GM12878 (cell line): ENCODE measurements around the gene LYZL1. TPM values are rescaled to one million over a fixed set of nuclear protein-coding genes. Genes with fewer than 3 reads are reported as not detected.

Experiments used
- ATAC-seq: fragments of 200-7000 bp; cut with Tn5 transposase; 3 replicates; pipeline ENCODE4 v1.9.1; 2020; ENCODE audit warnings: mild to moderate bottlenecking, moderate library complexity
- BruUV-seq: library from RNA; stranded (reverse); fragments of 400-500 nt; replicated peaks from 2 replicates; lab custom pipeline; 2021; lab: Mats Ljungman, UMichigan
- CTCF ChIA-PET: fragments of 300-600 bp; sonication (Branson Sonifier 250); formaldehyde crosslinking; extraction: SDS; loops from one replicate; lab custom pipeline; 2021; ENCODE audit warnings: inconsistent platforms; lab: Yijun Ruan, JAX
- POLR2A ChIA-PET: fragments of 350-600 bp; formaldehyde crosslinking; extraction: SDS; loops from one replicate; lab custom pipeline; 2021; ENCODE audit warnings: inconsistent platforms; lab: Charles Lee
- RAD21 ChIA-PET: fragments of 300-600 bp; sonication (Branson Sonifier 250); formaldehyde crosslinking; loops from one replicate; lab custom pipeline; 2023; ENCODE audit warnings: antibody characterized with exemption; ENCODE audit not compliant: unreplicated experiment; lab: Charles Lee
- SMC1A ChIA-PET: fragments of 300-600 bp; sonication (Branson Sonifier 250); formaldehyde crosslinking; loops from one replicate; lab custom pipeline; 2023; ENCODE audit not compliant: unreplicated experiment, uncharacterized antibody; lab: Charles Lee
- DNase-seq: peaks from one replicate; pipeline ENCODE4 v3.0.0-alpha.2; 2011; ENCODE audit warnings: low read depth, low spot score
- FAIRE-seq: peaks from 3 replicates; lab custom pipeline; 2011; peaks lifted over from hg19 to GRCh38; lab: Jason Lieb, UNC
- H2AFZ ChIP-seq: 2 replicates; pipeline ENCODE4 v1.6.0; 2011; ENCODE audit warnings: low read depth, low read length, control low read depth; ENCODE audit not compliant: control insufficient read depth
- H3K27ac ChIP-seq: 2 replicates; pipeline ENCODE4 v1.5.1; 2011; ENCODE audit warnings: control low read depth; ENCODE audit not compliant: control insufficient read depth, insufficient read depth
- H3K27me3 ChIP-seq, 2 experiments: replicated peaks in 1 of 2; 2 replicates each; pipeline versions ENCODE4 v1.6.0 to v1.6.1; 2011; ENCODE audit warnings: low read length in 1 of 2; ENCODE audit not compliant: control insufficient read depth in 2 of 2, insufficient read depth in 2 of 2
- H3K36me3 ChIP-seq, 2 experiments: 2 replicates each; pipeline ENCODE4 v1.5.1; 2011; ENCODE audit warnings: low read length in 1 of 2; ENCODE audit not compliant: control insufficient read depth in 2 of 2, insufficient read depth in 2 of 2
- H3K4me1 ChIP-seq: 2 replicates; pipeline ENCODE4 v1.6.1; 2011; ENCODE audit warnings: mild to moderate bottlenecking, low read length, moderate library complexity, mixed read lengths; ENCODE audit not compliant: control insufficient read depth, insufficient read depth
- H3K4me2 ChIP-seq: 2 replicates; pipeline ENCODE4 v1.6.0; 2011; ENCODE audit warnings: control low read depth; ENCODE audit not compliant: control insufficient read depth, insufficient read depth
- H3K4me3 ChIP-seq: fragments of 200-600 bp; sonication (generic); 2 replicates; pipeline ENCODE4 v1.5.1; 2016
- H3K79me2 ChIP-seq: 2 replicates; pipeline ENCODE4 v1.6.0; 2011; ENCODE audit warnings: low read length; ENCODE audit not compliant: control insufficient read depth, insufficient read depth
- H3K9ac ChIP-seq: 2 replicates; pipeline ENCODE4 v1.8.0; 2011; ENCODE audit warnings: low read length, control low read depth, mixed read lengths; ENCODE audit not compliant: control insufficient read depth, insufficient read depth
- H3K9me3 ChIP-seq: replicated peaks from 3 replicates; pipeline ENCODE4 v1.5.1; 2011; ENCODE audit warnings: mild to moderate bottlenecking, low read length; ENCODE audit not compliant: control insufficient read depth, insufficient read depth
- H4K20me1 ChIP-seq: 2 replicates; pipeline ENCODE4 v1.6.0; 2011; ENCODE audit not compliant: control insufficient read depth, insufficient read depth
- BACH1 ChIP-seq: fragments of 450-650 bp; IDR thresholded peaks from 2 replicates; pipeline ENCODE4 v1.6.1; 2017; ENCODE audit warnings: mild to moderate bottlenecking, borderline replicate concordance
- BCL11A ChIP-seq: IDR thresholded peaks from 2 replicates; pipeline ENCODE4 v1.6.1; 2011; ENCODE audit warnings: low read depth, low read length
- CHD1 ChIP-seq: IDR thresholded peaks from 2 replicates; pipeline ENCODE4 v1.6.1; 2012; ENCODE audit warnings: low read depth, low read length, improper control_type of control experiment
- ESRRA ChIP-seq: IDR thresholded peaks from 2 replicates; pipeline ENCODE4 v1.6.1; 2012; ENCODE audit warnings: mild to moderate bottlenecking, low read length, improper control_type of control experiment
- LARP7 ChIP-seq: fragments of 450-650 bp; IDR thresholded peaks from 2 replicates; pipeline ENCODE4 v1.6.1; 2017; ENCODE audit warnings: mild to moderate bottlenecking
- MTA2 ChIP-seq: fragments of 450-650 bp; IDR thresholded peaks from 2 replicates; pipeline ENCODE4 v1.6.1; 2016; ENCODE audit warnings: low read depth, mild to moderate bottlenecking, moderate library complexity
- RUNX3 ChIP-seq: IDR thresholded peaks from 2 replicates; pipeline ENCODE4 v1.6.1; 2012; ENCODE audit warnings: low read length, inconsistent platforms
- STAT1 ChIP-seq: fragments of 450-650 bp; conservative IDR thresholded peaks from 2 replicates; pipeline ENCODE4 v1.6.1; 2014; ENCODE audit warnings: antibody characterized with exemption, mild to moderate bottlenecking
- TARDBP ChIP-seq: IDR thresholded peaks from 2 replicates; pipeline ENCODE4 v1.6.1; 2016; ENCODE audit warnings: borderline replicate concordance
- TCF7 ChIP-seq: IDR thresholded peaks from 2 replicates; pipeline ENCODE4 v1.6.1; 2014; ENCODE audit warnings: antibody characterized with exemption, borderline replicate concordance
- ZNF622 ChIP-seq: fragments of 450-650 bp; IDR thresholded peaks from 2 replicates; pipeline ENCODE4 v1.6.1; 2017; ENCODE audit warnings: mild to moderate bottlenecking, inconsistent platforms
- ZSCAN29 ChIP-seq: fragments of 450-650 bp; IDR thresholded peaks from 2 replicates; pipeline ENCODE4 v1.6.1; 2017; ENCODE audit warnings: mild to moderate bottlenecking, moderate library complexity
- WGBS: methylation state at CpG from one replicate; pipeline ENCODE4 v1.1.6; 2016; ENCODE audit warnings: low lambda C conversion rate; ENCODE audit not compliant: insufficient replicate concordance, insufficient coverage; ENCODE audit errors: missing lambda C conversion rate; 5-methylcytosine and 5-hydroxymethylcytosine counted together
- in situ Hi-C: fragments of 300-500 bp; cut with MboI; formaldehyde crosslinking; loops from 9 replicates; pipeline ENCODE4 v1.14.3; 2018; ENCODE audit warnings: mixed read lengths
- intact Hi-C: fragments of 100-400 bp; cut with micrococcal nuclease; formaldehyde crosslinking; loops from one replicate; pipeline ENCODE4 v1.14.2; 2022; ENCODE audit not compliant: unreplicated experiment
- polyA plus RNA-seq, 11 experiments: library from polyadenylated mRNA; depleted of rRNA in 4 of 11; unstranded in 6 of 11; stranded (reverse) in 5 of 11; fragments of >200 nt; fragmentation: Nextera tagmentation in 4 of 11; fragmentation: Illumina TruSeq in 1 of 11; extraction: Ambion mirVana in 4 of 11; extraction: Trizol in 1 of 11; gene quantifications; 1 replicate in 1 of 11; 2 replicates in 10 of 11; pipeline versions ENCODE4 v1.2.1 to v1.2.3, GENCODE V29; 2011 to 2016; ENCODE audit warnings: inconsistent platforms in 2 of 11, missing spikeins in 2 of 11, low read depth in 1 of 11
- total RNA-seq, 4 experiments: library from RNA; depleted of rRNA in 3 of 4; stranded (reverse); fragments of >200 nt in 3 of 4; fragmentation: Illumina TruSeq in 1 of 4; extraction: Trizol in 1 of 4; gene quantifications; 2 replicates each; pipeline versions ENCODE4 v1.2.1 to v1.2.3, GENCODE V29; 2013 to 2021

LYZL1 gene
- total and polyA plus RNA-seq, 10 of the 15 experiments (the other 5 are each of a cell fraction or from before 2014, with no cell fraction given) = not detected

GRCh38 chr10:29240986-29241660 lies 47.7 kb upstream of the LYZL1 start:
- SMC1A ChIA-PET = no interaction called here
- DNase-seq (no peak), ATAC-seq (no peak), FAIRE-seq (no peak)
- H3K4me3 ChIP-seq = no peak overlapping the region
- no peaks in the 10 kb centered on the region for H3K79me2 ChIP-seq
- H3K9ac ChIP-seq = no peak overlapping the region
- RAD21 ChIA-PET = no interaction called here
- CTCF ChIA-PET = interaction anchor here (1.0 to 1.6 kb wide), 2 partner anchors 8 to 170 kb away, joined by 3 to 5 read pairs; no protein-coding TSS in a partner anchor
- no peaks in the 10 kb centered on the region for H3K9me3 ChIP-seq
- no peaks in the 10 kb centered on the region for H3K27me3 ChIP-seq
- H2AFZ ChIP-seq = no peak overlapping the region
- no peaks in the 10 kb centered on the region for H4K20me1 ChIP-seq
- POLR2A ChIA-PET = no interaction called here
- intact Hi-C loops = loop anchor here (1.0 kb wide), 2 partner anchors 63 to 151 kb away; no protein-coding TSS in a partner anchor
- H3K4me1 ChIP-seq = no peaks in the 10 kb centered on the region
- BruUV-seq = no TSS peak
- H3K4me2 ChIP-seq = no peak overlapping the region
- H3K36me3 ChIP-seq = no peaks in the 10 kb centered on the region
- TF ChIP-seq ZSCAN29 (no peak), LARP7 (no peak), TARDBP (no peak), TCF7 (no peak), ESRRA (no peak), CHD1 (no peak), RUNX3 (no peak), STAT1 (no peak), BACH1 (no peak), ZNF622 (no peak), BCL11A (no peak), MTA2 (no peak)
- WGBS = 40% methylated on average over 15 of the region's 15 CpGs
- in situ Hi-C loops = no loop called here
- H3K27ac ChIP-seq = no peak overlapping the region
